GM12875 (cell line): ENCODE results near the gene TPD52L1.

Source experiments
- H3K4me3 ChIP-seq: one replicate; pipeline ENCODE4 v1.5.1; 2011; ENCODE audit warnings: low read depth, low read length, control low read depth
- TF ChIP-seq, protein P1 (sequence below): IDR thresholded peaks from 2 replicates; pipeline ENCODE4 v1.5.1; 2011; ENCODE audit warnings: low read depth, mild to moderate bottlenecking, control low read depth, inconsistent platforms, low read length, moderate library complexity, borderline replicate concordance; ENCODE audit not compliant: insufficient read depth

TPD52L1 gene

DNA sequence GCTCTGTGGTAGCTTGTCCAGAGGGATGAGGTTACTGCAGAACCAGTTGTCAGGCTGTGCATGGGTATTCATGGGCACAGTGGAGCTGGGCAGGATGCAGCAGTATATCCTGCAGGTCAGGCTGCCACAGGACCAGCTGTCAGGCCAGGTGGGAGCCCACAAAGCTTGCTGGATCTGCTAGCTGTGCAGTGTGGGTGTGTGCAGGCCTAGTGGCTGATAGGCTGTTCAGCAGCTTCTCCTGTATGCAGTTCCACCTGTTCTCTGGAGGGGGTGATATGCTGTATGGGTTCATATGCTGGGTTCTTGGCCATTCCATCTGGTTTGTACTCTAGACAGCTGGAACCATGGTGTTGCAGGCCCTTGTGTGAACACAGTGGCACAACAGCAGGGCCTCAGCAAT lies 40.6 kb upstream of the TPD52L1 start:
- TF ChIP-seq, protein P1, sequence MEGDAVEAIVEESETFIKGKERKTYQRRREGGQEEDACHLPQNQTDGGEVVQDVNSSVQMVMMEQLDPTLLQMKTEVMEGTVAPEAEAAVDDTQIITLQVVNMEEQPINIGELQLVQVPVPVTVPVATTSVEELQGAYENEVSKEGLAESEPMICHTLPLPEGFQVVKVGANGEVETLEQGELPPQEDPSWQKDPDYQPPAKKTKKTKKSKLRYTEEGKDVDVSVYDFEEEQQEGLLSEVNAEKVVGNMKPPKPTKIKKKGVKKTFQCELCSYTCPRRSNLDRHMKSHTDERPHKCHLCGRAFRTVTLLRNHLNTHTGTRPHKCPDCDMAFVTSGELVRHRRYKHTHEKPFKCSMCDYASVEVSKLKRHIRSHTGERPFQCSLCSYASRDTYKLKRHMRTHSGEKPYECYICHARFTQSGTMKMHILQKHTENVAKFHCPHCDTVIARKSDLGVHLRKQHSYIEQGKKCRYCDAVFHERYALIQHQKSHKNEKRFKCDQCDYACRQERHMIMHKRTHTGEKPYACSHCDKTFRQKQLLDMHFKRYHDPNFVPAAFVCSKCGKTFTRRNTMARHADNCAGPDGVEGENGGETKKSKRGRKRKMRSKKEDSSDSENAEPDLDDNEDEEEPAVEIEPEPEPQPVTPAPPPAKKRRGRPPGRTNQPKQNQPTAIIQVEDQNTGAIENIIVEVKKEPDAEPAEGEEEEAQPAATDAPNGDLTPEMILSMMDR, result no peak
- no peak overlapping the region for H3K4me3 ChIP-seq

DNA sequence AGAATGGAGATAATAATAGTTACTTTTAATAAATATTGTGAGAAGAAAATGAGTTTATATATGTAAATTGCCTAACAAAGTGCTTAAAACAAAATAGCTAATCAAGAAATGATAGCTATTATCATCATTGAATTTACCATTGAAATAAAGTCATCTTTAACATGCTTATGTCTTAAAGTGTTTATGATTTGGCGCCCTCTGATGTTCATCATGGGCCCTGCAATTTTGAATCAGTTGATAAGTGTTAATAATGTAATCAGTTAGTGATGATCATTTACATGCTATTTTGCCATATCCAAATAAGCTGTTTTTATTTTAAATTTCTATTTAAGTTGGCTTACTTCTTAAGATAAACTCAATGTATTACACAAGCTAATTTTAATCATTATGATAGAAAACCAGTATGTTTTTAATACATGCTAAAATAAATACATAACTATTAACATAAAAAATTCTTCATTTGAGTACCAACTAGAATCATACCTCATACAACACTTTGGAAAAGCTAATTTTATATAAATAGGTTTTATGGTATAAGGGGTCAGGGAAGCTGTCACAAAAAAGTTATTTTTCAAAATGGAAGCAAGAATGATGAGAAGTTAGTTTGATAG lies 39.2 kb upstream of the TPD52L1 start:
- TF ChIP-seq, protein P1, result peak; percentile 40; the same call in 1 of the 2 replicates

DNA sequence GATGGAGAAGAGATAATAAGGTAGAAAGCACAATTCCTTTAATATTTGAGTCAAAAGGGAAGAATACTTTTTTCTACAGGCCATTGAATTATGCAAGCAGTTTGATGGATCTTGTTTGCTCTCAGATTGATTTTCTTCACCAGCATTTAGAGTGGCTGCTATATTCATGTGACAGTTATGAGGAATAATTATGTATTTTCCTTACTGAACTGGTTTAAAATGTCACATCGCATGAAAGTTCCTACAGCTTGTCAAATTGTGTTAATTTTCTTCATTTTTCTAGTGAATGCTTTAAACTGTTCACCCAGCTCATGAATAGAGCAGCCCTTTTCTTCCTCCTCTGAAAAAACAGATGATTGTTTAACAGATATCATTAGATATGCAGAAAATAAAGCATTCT lies 37.4 kb upstream of the TPD52L1 start:
- TF ChIP-seq, protein P1, result no peak

More for the DNA sequence above, 39.2 kb upstream of the TPD52L1 start:
- no peak overlapping the region for H3K4me3 ChIP-seq

DNA sequence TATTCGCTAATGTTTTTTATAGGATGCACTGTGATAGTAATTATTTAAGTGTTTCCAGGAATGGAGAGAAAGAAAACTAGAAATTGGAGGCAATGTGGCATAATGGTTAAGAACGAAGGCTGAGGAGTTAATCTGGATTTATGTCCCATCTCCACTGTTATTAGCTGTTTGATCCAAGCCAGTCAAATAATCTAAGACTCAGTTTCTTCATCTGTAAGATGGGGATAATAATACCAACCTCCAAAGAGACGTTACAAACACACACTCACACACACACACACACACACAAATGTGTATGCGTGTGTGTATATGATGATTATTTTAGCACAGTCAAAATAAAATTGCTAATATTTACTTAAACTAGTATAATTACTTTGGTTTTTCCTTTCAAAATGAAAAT lies 36.9 kb upstream of the TPD52L1 start:
- TF ChIP-seq, protein P1, result no peak

More for the DNA sequence above, 37.4 kb upstream of the TPD52L1 start:
- no peak overlapping the region for H3K4me3 ChIP-seq

DNA sequence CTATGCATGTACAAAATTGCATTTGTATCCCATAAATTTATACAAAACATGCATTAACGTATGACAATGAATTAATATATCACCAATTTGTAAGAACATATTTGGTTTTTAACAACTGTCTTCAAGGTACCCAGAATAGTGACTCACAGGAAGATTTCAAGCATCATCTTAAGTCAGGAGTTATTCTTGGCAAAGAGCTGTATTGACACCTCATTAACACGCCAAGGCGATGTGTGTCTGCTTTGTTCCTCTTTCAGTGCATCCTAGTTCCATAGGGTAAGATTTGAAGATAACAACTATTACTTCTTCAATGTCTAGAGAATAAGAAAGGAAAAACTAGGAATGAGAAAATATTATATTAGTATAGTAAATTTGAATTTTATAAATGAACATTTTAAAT lies 35.8 kb upstream of the TPD52L1 start:
- H3K4me3 ChIP-seq, result no peak overlapping the region
- TF ChIP-seq, protein P1, result no peak

More for the DNA sequence above, 36.9 kb upstream of the TPD52L1 start:
- no peak overlapping the region for H3K4me3 ChIP-seq

DNA sequence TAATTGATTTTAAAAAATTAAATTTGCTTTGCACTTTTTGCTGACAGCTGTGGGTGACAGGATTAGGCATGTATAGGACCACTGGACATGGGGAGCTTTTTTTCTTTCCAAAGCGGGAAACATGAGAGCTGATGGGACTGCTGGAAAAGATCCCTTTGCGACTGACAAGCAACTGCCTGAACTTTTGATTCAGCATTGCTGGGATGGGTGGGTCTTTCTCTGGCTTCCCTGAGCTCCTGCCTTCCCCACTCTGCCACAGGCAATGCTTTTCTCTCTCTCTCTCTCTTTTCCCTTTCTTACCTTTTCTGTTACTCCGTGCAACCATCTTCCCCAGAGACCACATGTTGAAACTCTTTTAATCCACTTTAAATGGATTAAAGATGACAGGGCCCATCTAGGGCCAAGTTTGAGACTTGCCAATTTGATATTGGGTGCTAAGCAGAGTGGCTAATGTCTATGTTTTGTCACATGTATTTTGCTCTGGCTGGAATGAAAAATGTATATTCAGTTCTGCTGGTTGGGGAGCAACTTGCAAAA lies 33.5 kb upstream of the TPD52L1 start:
- no peak overlapping the region for H3K4me3 ChIP-seq
- TF ChIP-seq, protein P1, result no peak

DNA sequence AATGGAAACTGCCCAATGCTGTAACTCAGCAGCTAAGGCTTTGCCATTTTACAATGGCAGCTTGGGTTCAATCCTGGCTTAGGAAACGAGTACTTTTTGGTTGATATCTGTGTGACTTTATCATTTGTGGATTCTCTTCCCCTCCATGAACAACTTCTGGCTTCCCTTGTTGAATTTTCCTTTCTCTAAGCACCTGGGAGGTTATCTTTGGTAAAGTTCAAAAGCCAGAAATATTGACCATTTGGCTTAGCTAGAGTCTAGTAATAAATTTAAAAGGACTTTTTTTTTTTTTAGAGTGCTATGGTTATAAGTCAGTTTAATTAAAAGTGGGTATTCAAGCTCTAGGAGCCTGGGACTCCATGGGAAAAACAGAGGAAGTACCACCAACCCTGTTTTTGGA lies 31.7 kb upstream of the TPD52L1 start:
- TF ChIP-seq, protein P1, result no peak
- H3K4me3 ChIP-seq, result no peak overlapping the region
